Amniotic epithelial cell (primary cell): Measurements from ENCODE around the gene UPK1B.
A peak's percentile ranks its signal among the peaks of the same experiment; 100 is the strongest.
"Not testable (repeated sequence)": the region's sequence is repeated elsewhere in the genome, so short reads cannot be mapped to it uniquely, and the experiment has no call there.

ENCODE experiments used
- DNase-seq: peaks from one replicate; pipeline ENCODE4 v3.0.0-alpha.2; 2010; ENCODE audit warnings: low read depth

UPK1B gene

GRCh38 chr3:119173325-119173724 is at the start of gene UPK1B:
UPK1B (plus strand) TSS chr3:119173598; CDS start chr3:119186742, 13,144 bp downstream.
- DNase-seq = peak; percentile 26

GRCh38 chr3:119125342-119125741 is 48.1 kb upstream of the UPK1B start:
- DNase-seq = no peak

GRCh38 chr3:119125742-119126504 is 47.5 kb upstream of the UPK1B start:
- no peak for DNase-seq

- DNase-seq = peak; percentile 46
Measured at GRCh38 chr3:119130291-119130690, 43.1 kb upstream of the UPK1B start.

GRCh38 chr3:119132291-119132690 is 41.1 kb upstream of the UPK1B start:
- not testable (repeated sequence) for DNase-seq

- DNase-seq = not testable (repeated sequence)
Measured at GRCh38 chr3:119139360-119139759, 34.0 kb upstream of the UPK1B start.

- DNase-seq = no peak
Measured at GRCh38 chr3:119140466-119140865, 32.9 kb upstream of the UPK1B start.

GRCh38 chr3:119145128-119145499 is 28.3 kb upstream of the UPK1B start:
- DNase-seq = no peak

- peak; percentile 63 for DNase-seq
Measured at GRCh38 chr3:119145500-119146167, 27.8 kb upstream of the UPK1B start, which contains the start of gene TEX55. TEX55 (plus strand) TSS chr3:119146165; CDS start chr3:119146190, 25 bp downstream.

- DNase-seq = peak; percentile 35
Measured at GRCh38 chr3:119146578-119147375, 26.6 kb upstream of the UPK1B start.

- DNase-seq = no peak
Measured at GRCh38 chr3:119147494-119147893, 25.9 kb upstream of the UPK1B start.

GRCh38 chr3:119148493-119149180 is 24.8 kb upstream of the UPK1B start:
- DNase-seq = peak; percentile 61

GRCh38 chr3:119149484-119149883 is 23.9 kb upstream of the UPK1B start:
- DNase-seq = peak; percentile 84

- DNase-seq = no peak
Measured at GRCh38 chr3:119156868-119157267, 16.5 kb upstream of the UPK1B start.

- DNase-seq = no peak
Measured at GRCh38 chr3:119157971-119158370, 15.4 kb upstream of the UPK1B start.

- DNase-seq = no peak
Measured at GRCh38 chr3:119160361-119160760, 13.0 kb upstream of the UPK1B start.

GRCh38 chr3:119160815-119161214 is 12.6 kb upstream of the UPK1B start:
- DNase-seq = no peak

GRCh38 chr3:119161240-119161639 is 12.2 kb upstream of the UPK1B start:
- no peak for DNase-seq

- not testable (repeated sequence) for DNase-seq
Measured at GRCh38 chr3:119164745-119165144, 8.7 kb upstream of the UPK1B start.

GRCh38 chr3:119170821-119171220 is 2.6 kb upstream of the UPK1B start:
- DNase-seq = no peak

GRCh38 chr3:119175872-119176756 is 2.7 kb downstream of the UPK1B start:
- DNase-seq = peak; percentile 75
